HEK293 (cell line): ENCODE data around the gene GPATCH11.

Experiments
- CTCF ChIA-PET: fragments of 350-600 bp; formaldehyde crosslinking; extraction: SDS; loops from one replicate; lab custom pipeline; 2021; ENCODE audit warnings: antibody characterized with exemption; lab: Yijun Ruan, JAX
- POLR2A ChIA-PET: fragments of 300-600 bp; formaldehyde crosslinking; extraction: SDS; loops from one replicate; lab custom pipeline; 2020; ENCODE audit warnings: antibody characterized with exemption, inconsistent platforms; lab: Yijun Ruan, JAX
- H3K27ac ChIP-seq: fragments of 200-500 bp; sonication (Bioruptor generic); 2 replicates; pipeline ENCODE4 v1.5.1; 2014; ENCODE audit warnings: low read depth, low read length, control low read depth, inconsistent platforms; ENCODE audit errors: extremely low read depth
- H3K36me3 ChIP-seq, 2 experiments: fragments of 200-500 bp in 1 of 2; sonication (Bioruptor generic) in 1 of 2; 1 replicate in 1 of 2; 2 replicates in 1 of 2; pipeline ENCODE4 v1.5.1; 2014 to 2017; ENCODE audit warnings: inconsistent platforms in 2 of 2, low read length in 2 of 2; ENCODE audit not compliant: control insufficient read depth in 2 of 2, insufficient read depth in 1 of 2
- H3K4me1 ChIP-seq: fragments of 200-500 bp; sonication (Bioruptor generic); 2 replicates; pipeline ENCODE4 v1.5.1; 2014; ENCODE audit warnings: mild to moderate bottlenecking, low read length, inconsistent platforms; ENCODE audit not compliant: control insufficient read depth, insufficient read depth
- H3K4me3 ChIP-seq: 2 replicates; pipeline ENCODE4 v1.5.1; 2011; ENCODE audit warnings: low read depth, mild to moderate bottlenecking, control low read depth, low read length, moderate library complexity
- H3K9me3 ChIP-seq: fragments of 200-500 bp; sonication (Bioruptor generic); 2 replicates; pipeline ENCODE4 v1.5.1; 2014; ENCODE audit warnings: low read depth, low read length, inconsistent platforms; ENCODE audit not compliant: control insufficient read depth, insufficient read depth
- HOXC10 ChIP-seq: sonication (generic); formaldehyde crosslinking; IDR thresholded peaks from 2 replicates; pipeline ENCODE4 v1.8.1; 2023; ENCODE audit warnings: mild to moderate bottlenecking, missing genetic modification reagents
- MZF1 ChIP-seq: fragments of 450-650 bp; formaldehyde crosslinking; IDR thresholded peaks from 2 replicates; pipeline ENCODE4 v1.5.1; 2017; ENCODE audit warnings: missing biosample characterization, missing genetic modification characterization, borderline replicate concordance
- REST ChIP-seq: fragments of 450-650 bp; formaldehyde crosslinking; IDR thresholded peaks from 2 replicates; pipeline ENCODE4 v1.5.1; 2016; ENCODE audit warnings: missing biosample characterization, missing genetic modification characterization
- SCRT1 ChIP-seq: fragments of 450-650 bp; formaldehyde crosslinking; IDR thresholded peaks from 2 replicates; pipeline ENCODE4 v1.5.1; 2016; ENCODE audit warnings: missing biosample characterization, missing genetic modification characterization, borderline replicate concordance
- ZNF157 ChIP-seq: fragments of 450-650 bp; formaldehyde crosslinking; IDR thresholded peaks from 2 replicates; pipeline ENCODE4 v1.5.1; 2016; ENCODE audit warnings: missing biosample characterization, missing genetic modification characterization
- ZNF175 ChIP-seq: fragments of 450-650 bp; formaldehyde crosslinking; IDR thresholded peaks from 2 replicates; pipeline ENCODE4 v1.5.1; 2016; ENCODE audit warnings: missing biosample characterization, missing genetic modification characterization
- ZNF211 ChIP-seq: fragments of 450-650 bp; formaldehyde crosslinking; IDR thresholded peaks from 2 replicates; pipeline ENCODE4 v1.5.1; 2016; ENCODE audit warnings: low read depth, missing biosample characterization, missing genetic modification characterization
- ZNF24 ChIP-seq: fragments of 450-650 bp; formaldehyde crosslinking; IDR thresholded peaks from 2 replicates; pipeline ENCODE4 v1.5.1; 2016; ENCODE audit warnings: missing biosample characterization, missing genetic modification characterization
- ZNF416 ChIP-seq: fragments of 450-650 bp; formaldehyde crosslinking; IDR thresholded peaks from 2 replicates; pipeline ENCODE4 v1.5.1; 2016; ENCODE audit warnings: missing biosample characterization, missing genetic modification characterization
- ZNF48 ChIP-seq: fragments of 450-650 bp; formaldehyde crosslinking; IDR thresholded peaks from 2 replicates; pipeline ENCODE4 v1.5.1; 2016; ENCODE audit warnings: missing biosample characterization, missing genetic modification characterization
- ZNF501 ChIP-seq: fragments of 450-650 bp; formaldehyde crosslinking; IDR thresholded peaks from 2 replicates; pipeline ENCODE4 v1.5.1; 2016; ENCODE audit warnings: missing biosample characterization, missing genetic modification characterization
- ZNF555 ChIP-seq: fragments of 450-650 bp; formaldehyde crosslinking; conservative IDR thresholded peaks from 2 replicates; pipeline ENCODE4 v1.5.1; 2017; ENCODE audit warnings: missing biosample characterization, mild to moderate bottlenecking, missing genetic modification characterization, inconsistent platforms
- ZNF664 ChIP-seq: fragments of 450-650 bp; formaldehyde crosslinking; IDR thresholded peaks from 2 replicates; pipeline ENCODE4 v1.5.1; 2016; ENCODE audit warnings: missing biosample characterization, missing genetic modification characterization
- ZNF701 ChIP-seq: fragments of 450-650 bp; formaldehyde crosslinking; IDR thresholded peaks from 2 replicates; pipeline ENCODE4 v1.5.1; 2016; ENCODE audit warnings: missing biosample characterization, missing genetic modification characterization
- TF ChIP-seq, protein P1 (sequence below): fragments of 450-650 bp; formaldehyde crosslinking; IDR thresholded peaks from 2 replicates; pipeline ENCODE4 v1.5.1; 2016; ENCODE audit warnings: missing biosample characterization, missing genetic modification characterization, low read depth
- TF ChIP-seq, protein P2 (sequence below): fragments of 450-650 bp; formaldehyde crosslinking; conservative IDR thresholded peaks from 2 replicates; pipeline ENCODE4 v1.5.1; 2016; ENCODE audit warnings: low read depth, missing biosample characterization, missing genetic modification characterization
- TF ChIP-seq, protein P3 (sequence below): fragments of 450-650 bp; formaldehyde crosslinking; IDR thresholded peaks from 2 replicates; pipeline ENCODE4 v1.5.1; 2016; ENCODE audit warnings: missing biosample characterization, missing genetic modification characterization, low read depth

Gene GPATCH11

GRCh38 chr2:37061776-37062175 lies 22.5 kb upstream of the GPATCH11 start:
- Histone ChIP-seq H3K4me1 (no peaks in the 10 kb centered on the region), H3K36me3 (peaks cover 52 to 66% of the 10 kb centered on the region in 2 experiments), H3K4me3 (no peak overlapping the region), H3K27ac (no peak overlapping the region), H3K9me3 (no peaks in the 10 kb centered on the region)
- ChIA-PET POLR2A (no interaction called here), CTCF (no interaction called here)
- TF ChIP-seq HOXC10 (CRISPR knock-in tag) (no peak), ZNF175 (tag by site-specific recombination) (no peak), ZNF555 (no peak), ZNF24 (tag by site-specific recombination) (no peak), ZNF501 (no peak), ZNF157 (no peak), ZNF664 (tag by site-specific recombination) (no peak), MZF1 (no peak), ZNF701 (no peak), ZNF416 (tag by site-specific recombination) (no peak), REST (tag by site-specific recombination) (no peak), ZNF211 (tag by site-specific recombination) (no peak), SCRT1 (no peak), ZNF48 (tag by site-specific recombination) (no peak)
- TF ChIP-seq, protein P1, sequence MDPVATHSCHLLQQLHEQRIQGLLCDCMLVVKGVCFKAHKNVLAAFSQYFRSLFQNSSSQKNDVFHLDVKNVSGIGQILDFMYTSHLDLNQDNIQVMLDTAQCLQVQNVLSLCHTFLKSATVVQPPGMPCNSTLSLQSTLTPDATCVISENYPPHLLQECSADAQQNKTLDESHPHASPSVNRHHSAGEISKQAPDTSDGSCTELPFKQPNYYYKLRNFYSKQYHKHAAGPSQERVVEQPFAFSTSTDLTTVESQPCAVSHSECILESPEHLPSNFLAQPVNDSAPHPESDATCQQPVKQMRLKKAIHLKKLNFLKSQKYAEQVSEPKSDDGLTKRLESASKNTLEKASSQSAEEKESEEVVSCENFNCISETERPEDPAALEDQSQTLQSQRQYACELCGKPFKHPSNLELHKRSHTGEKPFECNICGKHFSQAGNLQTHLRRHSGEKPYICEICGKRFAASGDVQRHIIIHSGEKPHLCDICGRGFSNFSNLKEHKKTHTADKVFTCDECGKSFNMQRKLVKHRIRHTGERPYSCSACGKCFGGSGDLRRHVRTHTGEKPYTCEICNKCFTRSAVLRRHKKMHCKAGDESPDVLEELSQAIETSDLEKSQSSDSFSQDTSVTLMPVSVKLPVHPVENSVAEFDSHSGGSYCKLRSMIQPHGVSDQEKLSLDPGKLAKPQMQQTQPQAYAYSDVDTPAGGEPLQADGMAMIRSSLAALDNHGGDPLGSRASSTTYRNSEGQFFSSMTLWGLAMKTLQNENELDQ (tag by site-specific recombination): no peak
- TF ChIP-seq, protein P2, sequence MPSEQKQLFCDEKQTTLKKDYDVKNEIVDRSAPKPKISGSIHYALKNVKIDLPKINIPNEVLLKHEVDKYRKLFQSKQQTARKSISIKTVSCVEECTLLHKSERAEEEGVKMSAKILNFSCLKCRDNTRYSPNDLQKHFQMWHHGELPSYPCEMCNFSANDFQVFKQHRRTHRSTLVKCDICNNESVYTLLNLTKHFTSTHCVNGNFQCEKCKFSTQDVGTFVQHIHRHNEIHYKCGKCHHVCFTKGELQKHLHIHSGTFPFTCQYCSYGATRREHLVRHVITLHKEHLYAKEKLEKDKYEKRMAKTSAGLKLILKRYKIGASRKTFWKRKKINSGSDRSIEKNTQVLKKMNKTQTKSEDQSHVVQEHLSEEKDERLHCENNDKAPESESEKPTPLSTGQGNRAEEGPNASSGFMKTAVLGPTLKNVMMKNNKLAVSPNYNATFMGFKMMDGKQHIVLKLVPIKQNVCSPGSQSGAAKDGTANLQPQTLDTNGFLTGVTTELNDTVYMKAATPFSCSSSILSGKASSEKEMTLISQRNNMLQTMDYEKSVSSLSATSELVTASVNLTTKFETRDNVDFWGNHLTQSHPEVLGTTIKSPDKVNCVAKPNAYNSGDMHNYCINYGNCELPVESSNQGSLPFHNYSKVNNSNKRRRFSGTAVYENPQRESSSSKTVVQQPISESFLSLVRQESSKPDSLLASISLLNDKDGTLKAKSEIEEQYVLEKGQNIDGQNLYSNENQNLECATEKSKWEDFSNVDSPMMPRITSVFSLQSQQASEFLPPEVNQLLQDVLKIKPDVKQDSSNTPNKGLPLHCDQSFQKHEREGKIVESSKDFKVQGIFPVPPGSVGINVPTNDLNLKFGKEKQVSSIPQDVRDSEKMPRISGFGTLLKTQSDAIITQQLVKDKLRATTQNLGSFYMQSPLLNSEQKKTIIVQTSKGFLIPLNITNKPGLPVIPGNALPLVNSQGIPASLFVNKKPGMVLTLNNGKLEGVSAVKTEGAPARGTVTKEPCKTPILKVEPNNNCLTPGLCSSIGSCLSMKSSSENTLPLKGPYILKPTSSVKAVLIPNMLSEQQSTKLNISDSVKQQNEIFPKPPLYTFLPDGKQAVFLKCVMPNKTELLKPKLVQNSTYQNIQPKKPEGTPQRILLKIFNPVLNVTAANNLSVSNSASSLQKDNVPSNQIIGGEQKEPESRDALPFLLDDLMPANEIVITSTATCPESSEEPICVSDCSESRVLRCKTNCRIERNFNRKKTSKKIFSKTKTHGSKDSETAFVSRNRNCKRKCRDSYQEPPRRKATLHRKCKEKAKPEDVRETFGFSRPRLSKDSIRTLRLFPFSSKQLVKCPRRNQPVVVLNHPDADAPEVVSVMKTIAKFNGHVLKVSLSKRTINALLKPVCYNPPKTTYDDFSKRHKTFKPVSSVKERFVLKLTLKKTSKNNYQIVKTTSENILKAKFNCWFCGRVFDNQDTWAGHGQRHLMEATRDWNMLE (tag by site-specific recombination): no peak
- TF ChIP-seq, protein P3, sequence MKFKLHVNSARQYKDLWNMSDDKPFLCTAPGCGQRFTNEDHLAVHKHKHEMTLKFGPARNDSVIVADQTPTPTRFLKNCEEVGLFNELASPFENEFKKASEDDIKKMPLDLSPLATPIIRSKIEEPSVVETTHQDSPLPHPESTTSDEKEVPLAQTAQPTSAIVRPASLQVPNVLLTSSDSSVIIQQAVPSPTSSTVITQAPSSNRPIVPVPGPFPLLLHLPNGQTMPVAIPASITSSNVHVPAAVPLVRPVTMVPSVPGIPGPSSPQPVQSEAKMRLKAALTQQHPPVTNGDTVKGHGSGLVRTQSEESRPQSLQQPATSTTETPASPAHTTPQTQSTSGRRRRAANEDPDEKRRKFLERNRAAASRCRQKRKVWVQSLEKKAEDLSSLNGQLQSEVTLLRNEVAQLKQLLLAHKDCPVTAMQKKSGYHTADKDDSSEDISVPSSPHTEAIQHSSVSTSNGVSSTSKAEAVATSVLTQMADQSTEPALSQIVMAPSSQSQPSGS (tag by site-specific recombination): no peak
